HG03135 (cell line): Measurements from ENCODE around the gene SLC51A.

Experiments
- ATAC-seq: cut with Tn5 transposase; IDR thresholded peaks from one replicate; pipeline ENCODE4 v1.9.1; 2021; ENCODE audit warnings: mild to moderate bottlenecking, moderate library complexity; ENCODE audit not compliant: unreplicated experiment

The SLC51A gene

DNA sequence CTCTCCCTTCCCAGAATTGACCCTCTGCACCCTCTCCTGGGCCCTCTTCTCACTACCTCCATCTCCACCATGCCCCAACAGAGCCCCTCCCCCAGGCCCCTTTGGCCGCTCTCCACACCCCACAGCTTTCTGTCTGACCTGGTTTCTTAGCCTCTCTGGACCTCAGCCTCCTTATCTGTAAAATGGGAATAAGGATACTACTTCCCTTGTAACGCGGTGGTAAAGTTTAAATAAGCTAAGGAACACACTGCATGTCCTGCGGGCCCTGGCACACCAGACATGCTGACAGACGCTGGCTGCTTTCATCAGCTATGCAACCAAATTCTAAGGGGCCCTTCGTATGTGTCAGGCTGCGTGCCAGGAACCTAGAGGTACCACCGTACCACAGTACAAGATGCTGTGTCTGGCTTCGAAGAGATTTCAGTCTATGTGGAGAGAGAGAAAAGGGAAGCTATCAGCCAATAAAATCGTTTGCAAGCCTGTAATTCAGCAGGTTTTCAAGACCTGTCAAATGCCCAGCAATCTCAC is 777 bp upstream of the SLC51A start:
- ATAC-seq, result no peak

DNA sequence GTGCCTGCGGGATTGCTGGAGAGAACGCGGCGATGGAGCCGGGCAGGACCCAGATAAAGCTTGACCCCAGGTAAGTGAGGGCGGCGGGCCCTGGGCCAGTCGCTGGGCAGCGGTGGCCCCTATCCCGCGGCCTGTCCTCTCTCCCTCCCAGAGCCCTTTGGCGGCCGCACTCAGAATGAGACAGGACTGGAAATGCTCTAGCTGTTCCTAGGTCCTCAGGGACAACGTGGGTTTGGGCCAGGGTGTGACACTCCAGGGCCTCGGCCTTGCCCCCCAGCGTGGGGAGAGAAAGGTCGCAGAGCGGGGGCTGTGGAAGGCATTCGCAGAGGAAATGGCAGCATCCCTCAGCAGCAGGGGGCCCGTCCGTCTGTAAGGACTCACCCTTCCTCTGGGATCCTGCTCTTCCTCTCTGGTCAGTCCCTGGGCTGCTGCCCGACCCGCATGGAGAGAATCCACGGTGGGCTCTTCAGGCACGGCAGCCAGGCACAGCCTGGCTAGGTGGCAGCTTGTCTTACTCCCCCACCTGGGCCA is 412 bp downstream of the SLC51A start:
- ATAC-seq, result no peak

GRCh38 chr3:196217307-196218154 is 1.2 kb downstream of the SLC51A start:
- no peak for ATAC-seq

GRCh38 chr3:196218155-196218712 is 1.9 kb downstream of the SLC51A start:
- no peak for ATAC-seq

DNA sequence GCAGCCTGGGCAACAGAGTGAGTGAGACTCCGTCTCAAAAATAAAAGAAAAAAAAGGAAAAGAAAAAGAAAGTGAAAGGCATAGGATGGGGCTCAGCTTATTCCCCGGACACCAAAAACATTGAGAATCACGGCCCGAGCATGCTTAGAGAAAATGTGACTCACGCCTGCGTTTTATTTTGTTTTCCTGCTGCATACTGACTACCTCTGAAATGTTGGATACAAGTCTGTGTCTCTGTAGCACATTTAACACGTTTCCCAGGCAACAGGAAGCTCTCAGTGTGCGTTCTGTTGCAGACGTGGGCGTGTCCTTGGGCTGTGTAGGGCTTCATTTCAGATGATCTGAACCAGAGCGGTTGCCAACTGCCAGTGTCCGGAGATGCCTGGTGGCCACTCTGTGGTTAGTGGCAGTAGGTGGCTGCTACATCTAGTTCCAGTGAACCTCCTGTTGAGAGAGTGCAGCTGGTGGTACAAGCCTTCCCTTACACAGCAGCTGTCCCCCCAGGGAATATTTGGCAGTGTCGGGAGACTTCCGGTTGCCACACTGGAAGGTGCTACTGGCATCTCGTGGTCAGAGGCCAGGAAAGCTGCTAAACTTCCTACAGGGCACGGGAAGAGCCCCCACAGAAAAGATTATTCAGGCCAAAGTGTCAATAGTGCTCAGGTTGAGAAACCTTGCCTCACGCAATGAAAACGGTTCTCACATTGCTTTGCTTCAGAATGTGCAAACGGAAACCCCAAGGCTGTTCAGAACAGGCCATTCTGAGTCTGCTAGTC is 3.0 kb downstream of the SLC51A start:
- peak; percentile 66 for ATAC-seq

DNA sequence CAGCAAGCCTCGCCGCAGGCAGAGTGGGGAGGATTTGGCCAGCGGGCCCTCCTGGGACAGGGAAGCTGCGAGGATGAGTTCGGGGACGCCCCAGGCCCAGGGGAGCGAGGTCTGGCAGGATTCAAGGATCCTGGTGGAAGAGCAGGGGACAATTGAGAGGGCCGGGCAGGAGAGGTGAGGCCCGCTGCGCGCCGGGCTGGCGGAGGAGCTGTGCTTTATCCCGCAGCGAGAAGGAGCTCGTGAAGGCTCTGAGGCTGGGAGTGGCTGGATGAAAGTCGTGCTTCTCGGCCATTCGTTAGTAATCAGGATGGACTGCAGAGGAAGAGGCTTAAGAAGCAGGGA is 3.6 kb downstream of the SLC51A start:
- no peak for ATAC-seq

DNA sequence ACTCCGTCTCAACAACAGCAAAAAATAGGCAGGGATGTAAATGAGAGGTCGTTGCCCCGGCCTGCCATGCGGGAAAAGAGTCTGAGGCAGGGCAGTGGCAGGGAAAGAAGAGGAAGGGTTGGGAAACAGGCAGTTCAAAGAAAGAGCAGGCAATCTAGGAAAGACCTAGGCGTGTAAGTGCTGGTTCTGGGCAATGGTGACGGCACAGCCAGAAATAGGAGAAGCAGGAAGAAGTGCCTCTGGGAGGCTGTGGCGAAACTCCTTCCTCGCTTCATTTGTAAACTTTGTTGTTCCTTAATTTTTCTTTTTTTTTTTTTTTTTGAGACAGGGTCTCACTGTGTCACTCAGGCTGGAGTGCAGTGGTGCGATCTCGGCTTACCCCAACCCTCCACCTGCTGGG is 4.3 kb downstream of the SLC51A start:
- no peak for ATAC-seq

GRCh38 chr3:196220991-196221390 is 4.7 kb downstream of the SLC51A start:
- no peak for ATAC-seq

DNA sequence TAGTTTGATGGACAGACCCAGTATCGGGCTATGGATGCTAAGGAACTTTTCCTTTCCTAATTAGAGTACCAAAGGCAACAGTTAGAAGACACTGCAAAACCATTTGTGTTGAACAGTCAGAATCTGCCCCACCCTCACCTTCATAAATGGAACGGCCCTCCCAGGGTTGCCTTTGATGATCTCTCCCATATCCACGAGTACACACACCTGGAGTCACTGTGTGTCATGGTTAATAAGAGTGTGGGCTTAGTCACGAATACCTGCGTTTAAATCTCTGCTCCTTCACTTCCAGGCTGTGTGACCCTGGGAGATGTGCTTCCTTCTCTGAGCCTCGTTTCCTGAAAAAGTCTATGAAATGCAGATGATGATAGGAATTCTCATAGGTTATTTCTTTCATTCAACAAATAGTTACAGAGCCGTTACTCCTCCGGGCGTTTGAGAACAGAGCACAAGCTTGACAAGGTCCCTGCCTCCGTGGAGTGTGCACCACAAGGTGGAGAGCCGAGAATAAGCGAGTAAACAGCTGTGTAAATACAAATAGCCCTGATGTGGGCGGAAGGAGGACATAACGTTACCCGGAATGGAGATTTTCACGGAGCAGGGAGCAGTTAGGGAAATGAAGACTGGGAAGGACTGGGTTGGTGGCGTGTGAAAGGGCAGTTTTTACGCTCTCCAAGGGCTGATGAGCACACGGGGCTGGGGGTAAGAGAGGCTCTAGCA is 6.7 kb downstream of the SLC51A start:
- no peak for ATAC-seq

- ATAC-seq, result no peak
Observed at GRCh38 chr3:196225086-196225485, 8.8 kb downstream of the SLC51A start.

DNA sequence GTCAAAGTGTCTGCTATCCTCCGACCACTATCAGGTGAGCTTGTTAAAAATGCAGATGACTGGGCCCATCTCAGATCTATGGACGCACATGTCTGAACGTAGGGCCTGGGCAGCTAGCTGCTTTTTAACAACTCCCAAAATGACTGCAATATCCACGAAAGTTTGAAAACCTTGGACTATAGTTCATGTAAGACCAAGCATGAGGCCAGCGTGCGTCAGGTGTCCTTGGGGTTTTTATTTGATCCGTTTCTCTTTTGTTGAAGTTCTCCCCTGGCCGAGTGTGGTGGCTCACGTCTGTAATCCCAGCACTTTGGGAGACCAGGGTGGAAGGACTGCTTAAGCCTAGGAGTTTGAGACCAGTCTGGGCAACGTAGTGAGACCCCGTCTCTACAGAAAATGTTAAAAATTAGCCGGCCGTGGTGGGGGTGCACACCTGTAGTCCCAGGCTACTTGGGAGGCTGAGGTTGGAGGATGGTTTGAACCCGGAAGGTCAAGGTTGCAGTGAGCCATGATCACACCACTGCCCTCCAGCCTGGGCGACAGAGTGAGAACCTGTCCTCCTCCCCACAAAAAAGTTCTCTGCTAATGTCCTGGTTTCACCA is 9.5 kb downstream of the SLC51A start:
- ATAC-seq, result no peak

DNA sequence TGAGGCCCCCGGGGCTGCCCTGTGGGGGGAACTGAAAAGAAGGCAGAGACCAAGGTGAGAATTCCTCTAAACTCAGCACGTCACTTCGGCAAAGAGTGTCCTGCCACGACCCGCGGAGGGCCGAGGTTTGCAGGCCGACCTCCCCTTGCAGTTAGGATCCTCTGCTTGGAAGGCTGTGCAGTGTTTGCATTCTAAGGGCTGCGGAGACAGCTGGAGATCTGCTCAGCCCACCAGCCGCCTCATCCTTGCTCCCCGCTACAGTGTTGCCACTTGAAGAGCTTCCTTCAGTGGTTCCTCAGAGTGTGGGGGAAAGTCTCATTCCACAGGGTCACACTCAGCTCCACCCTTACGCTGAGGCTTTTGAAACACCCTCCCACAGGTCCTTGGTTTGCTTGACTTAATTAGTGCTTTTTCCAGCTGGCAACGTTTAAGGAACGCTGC is 10.8 kb downstream of the SLC51A start:
- no peak for ATAC-seq

- no peak for ATAC-seq
Observed at GRCh38 chr3:196227629-196228493, 11.5 kb downstream of the SLC51A start.

DNA sequence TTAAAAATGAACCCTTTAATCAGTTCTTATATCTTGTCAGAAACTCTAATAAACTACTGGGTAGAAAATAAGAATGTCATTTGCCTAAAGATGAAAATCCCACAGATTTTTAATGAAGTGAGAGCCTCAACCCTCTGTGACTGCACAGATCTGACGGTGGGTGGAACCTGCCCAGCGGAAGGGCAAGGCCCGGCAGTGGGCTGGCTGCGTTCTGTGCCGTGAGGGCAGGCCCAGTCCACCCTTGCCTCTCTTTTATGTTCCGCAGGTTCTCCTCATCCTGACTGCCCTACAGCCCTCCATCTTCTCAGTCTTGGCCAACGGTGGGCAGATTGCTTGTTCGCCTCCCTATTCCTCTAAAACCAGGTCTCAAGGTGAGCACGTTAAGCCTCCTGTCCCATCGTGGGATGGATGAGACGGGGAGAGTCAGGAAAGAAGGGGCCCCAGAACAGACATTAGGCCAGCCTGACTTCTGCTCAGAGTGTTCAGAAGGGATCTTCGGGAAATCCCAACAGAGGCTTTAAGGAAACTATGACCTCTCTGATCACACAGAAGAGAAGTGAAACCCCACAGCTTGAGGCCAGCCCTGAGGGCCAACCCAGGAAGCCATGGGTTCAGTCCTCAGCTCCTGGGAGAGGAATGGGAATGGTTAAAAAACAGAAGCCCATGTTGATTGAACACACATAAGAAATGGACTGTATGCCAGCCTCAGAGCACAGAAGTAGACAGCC is 16.0 kb downstream of the SLC51A start:
- no peak for ATAC-seq

GRCh38 chr3:196232882-196233251 is 16.5 kb downstream of the SLC51A start:
- no peak for ATAC-seq

DNA sequence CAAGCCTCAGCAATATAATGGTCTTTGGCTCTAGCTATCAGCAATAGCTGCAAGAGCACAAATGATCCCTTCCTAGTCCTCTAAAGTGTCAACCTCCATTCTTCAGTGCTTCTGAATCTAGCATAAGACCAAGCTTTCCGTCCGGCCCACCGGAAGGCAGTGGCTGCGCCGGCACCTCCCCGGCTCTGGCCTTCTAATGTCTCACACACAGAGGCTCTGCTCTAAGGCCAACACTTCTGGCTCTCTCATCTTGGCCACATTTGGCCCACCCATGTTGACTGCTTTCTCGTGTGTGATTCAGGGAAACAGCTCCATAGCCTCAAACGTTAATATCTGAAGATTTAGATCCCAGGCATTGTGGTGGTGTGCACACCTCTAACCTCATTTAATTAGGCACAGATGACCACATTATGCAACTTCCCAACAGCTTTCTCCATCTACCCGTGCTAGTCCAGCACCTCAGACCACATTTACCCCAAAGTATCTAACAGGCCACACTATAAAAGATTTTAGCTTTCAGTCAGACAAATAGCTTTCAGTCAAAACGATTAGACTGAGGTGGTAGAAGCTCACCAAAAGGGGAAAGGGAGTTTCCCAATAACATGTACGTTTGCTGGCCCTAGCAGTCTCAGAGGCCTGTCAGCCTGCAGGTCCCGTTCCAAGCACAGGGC is 19.3 kb downstream of the SLC51A start:
- ATAC-seq, result no peak

- ATAC-seq, result no peak
Observed at GRCh38 chr3:196236223-196236622, 19.9 kb downstream of the SLC51A start.

DNA sequence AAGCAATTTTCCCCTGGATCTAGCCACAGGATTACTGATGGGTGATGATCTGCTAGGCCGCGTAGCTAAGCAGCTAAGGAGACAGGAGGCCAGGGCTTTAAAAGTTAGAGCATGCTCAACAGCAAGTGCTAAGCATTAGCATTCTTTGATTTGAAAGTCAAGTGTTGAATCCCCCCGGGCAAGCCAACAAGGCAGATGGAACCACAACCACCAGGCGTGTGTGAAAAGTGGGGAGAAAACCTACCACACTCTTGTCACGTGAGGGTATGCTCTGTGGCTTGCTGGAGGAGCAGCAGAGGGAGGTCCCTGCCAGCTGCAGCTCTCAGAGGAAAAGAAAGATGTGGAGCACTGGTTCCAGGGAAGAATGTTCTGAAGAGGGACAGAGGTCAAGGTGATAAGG is 20.9 kb downstream of the SLC51A start:
- no peak for ATAC-seq
